K562 (cell line): ENCODE measurements around the gene ZDHHC14. TPM values are rescaled to one million over a fixed set of nuclear protein-coding genes. Genes with fewer than 3 reads are reported as not detected.

Experiments
- ATAC-seq: fragments of 200-7000 bp; cut with Tn5 transposase; 3 replicates; pipeline ENCODE4 v1.9.1; 2020; ENCODE audit warnings: moderate library complexity
- BruUV-seq: library from RNA; stranded (reverse); fragments of 400-500 nt; replicated peaks from 2 replicates; lab custom pipeline; 2021; lab: Mats Ljungman, UMichigan
- CTCF ChIA-PET: fragments of 300-600 bp; formaldehyde crosslinking; extraction: SDS; loops from one replicate; lab custom pipeline; 2021; ENCODE audit warnings: low intra/inter-chr PET ratio; lab: Yijun Ruan, JAX
- POLR2A ChIA-PET: fragments of 300-600, 350-650 bp; sonication (Branson Sonifier 250); formaldehyde crosslinking; extraction: SDS; loops from one replicate; lab custom pipeline; 2021; ENCODE audit warnings: antibody characterized with exemption, inconsistent platforms; lab: Yijun Ruan, JAX
- DNase-seq, 4 experiments: peaks; one replicate each; pipeline versions ENCODE4 v3.0.0 to v3.0.0-alpha.2; 2011 to 2018; ENCODE audit warnings: low spot score in 3 of 4, mixed read lengths in 3 of 4; ENCODE audit errors: extremely low read depth in 1 of 4
- FAIRE-seq: peaks from 2 replicates; lab custom pipeline; 2011; peaks lifted over from hg19 to GRCh38; lab: Jason Lieb, UNC
- H2AFZ ChIP-seq: 2 replicates; pipeline ENCODE4 v1.6.0; 2011; ENCODE audit warnings: low read depth, low read length, control low read depth, inconsistent platforms
- H3K27ac ChIP-seq: fragments of 200-600 bp; 3 replicates; pipeline ENCODE4 v1.8.0; 2011; ENCODE audit warnings: low read depth, mild to moderate bottlenecking, control low read depth, inconsistent platforms, low read length, moderate library complexity, mixed read lengths; ENCODE audit errors: extremely low read depth
- H3K27me3 ChIP-seq, 2 experiments: fragments of 300-600 bp in 1 of 2; 2 replicates in 1 of 2; 3 replicates in 1 of 2; pipeline versions ENCODE4 v1.6.0 to v1.8.0; 2011; ENCODE audit warnings: inconsistent platforms in 2 of 2, low read length in 2 of 2, mild to moderate bottlenecking in 1 of 2, mixed read lengths in 1 of 2, moderate library complexity in 1 of 2; ENCODE audit not compliant: control insufficient read depth in 2 of 2, insufficient read depth in 2 of 2
- H3K36me3 ChIP-seq: fragments of 300-600 bp; 3 replicates; pipeline ENCODE4 v1.8.0; 2011; ENCODE audit warnings: mild to moderate bottlenecking, low read length, inconsistent platforms; ENCODE audit not compliant: control insufficient read depth, insufficient read depth
- H3K4me1 ChIP-seq, 2 experiments: fragments of 200-600 bp in 1 of 2; replicated peaks in 1 of 2; 2 replicates in 1 of 2; 3 replicates in 1 of 2; pipeline versions ENCODE4 v1.5.1 to v1.8.0; 2011; ENCODE audit warnings: inconsistent platforms in 2 of 2, low read length in 2 of 2, mild to moderate bottlenecking in 1 of 2, mixed read lengths in 1 of 2, moderate library complexity in 1 of 2; ENCODE audit not compliant: control insufficient read depth in 2 of 2, insufficient read depth in 2 of 2
- H3K4me2 ChIP-seq: 2 replicates; pipeline ENCODE4 v1.6.1; 2011; ENCODE audit warnings: low read length, control low read depth, inconsistent platforms, mixed read lengths; ENCODE audit not compliant: insufficient read depth
- H3K4me3 ChIP-seq: fragments of 200-600 bp; sonication (generic), shearing (Covaris generic); 2 replicates; pipeline ENCODE4 v1.5.1; 2016; ENCODE audit warnings: control low read depth, inconsistent platforms
- H3K79me2 ChIP-seq: fragments of 200-600 bp; 3 replicates; pipeline ENCODE4 v1.8.0; 2011; ENCODE audit warnings: low read length, inconsistent platforms; ENCODE audit not compliant: control insufficient read depth, insufficient read depth
- H3K9ac ChIP-seq, 2 experiments: 2 replicates each; pipeline versions ENCODE4 v1.6.0 to v1.6.1; 2011; ENCODE audit warnings: low read depth in 2 of 2, low read length in 2 of 2, control low read depth in 1 of 2, inconsistent platforms in 1 of 2, mild to moderate bottlenecking in 1 of 2, mixed read lengths in 1 of 2; ENCODE audit not compliant: insufficient read depth in 1 of 2
- H3K9me1 ChIP-seq: one replicate; pipeline ENCODE4 v1.6.0; 2011; ENCODE audit warnings: inconsistent platforms, mild to moderate bottlenecking, low read length, moderate library complexity; ENCODE audit not compliant: control insufficient read depth, insufficient read depth
- H3K9me3 ChIP-seq: replicated peaks from 2 replicates; pipeline ENCODE4 v1.5.1; 2011; ENCODE audit warnings: low read depth, low read length, inconsistent platforms; ENCODE audit not compliant: control insufficient read depth, insufficient read depth
- H4K20me1 ChIP-seq: replicated peaks from 2 replicates; pipeline ENCODE4 v1.6.1; 2011; ENCODE audit warnings: low read length, inconsistent platforms, mixed read lengths; ENCODE audit not compliant: control insufficient read depth, insufficient read depth
- BCOR ChIP-seq: fragments of 450-650 bp; IDR thresholded peaks from 2 replicates; pipeline ENCODE4 v1.6.1; 2016
- ETV6 ChIP-seq, 3 experiments: fragments of 150-350 bp in 1 of 3; sonication (generic) in 1 of 3; formaldehyde crosslinking in 1 of 3; IDR thresholded peaks; 2 replicates each; pipeline versions ENCODE4 v1.6.1 to v1.8.0; 2014 to 2022; ENCODE audit warnings: borderline replicate concordance in 2 of 3, low read depth in 2 of 3, antibody characterized with exemption in 1 of 3, low read length in 1 of 3, mild to moderate bottlenecking in 1 of 3, missing genetic modification reagents in 1 of 3
- FOXK1 ChIP-seq: sonication (generic); formaldehyde crosslinking; IDR thresholded peaks from 2 replicates; pipeline ENCODE4 v1.8.0; 2022; ENCODE audit warnings: missing genetic modification reagents, mild to moderate bottlenecking, borderline replicate concordance
- MBD2 ChIP-seq: sonication (generic); IDR thresholded peaks from 2 replicates; pipeline ENCODE4 v1.6.1; 2016; ENCODE audit warnings: low read depth, borderline replicate concordance
- PTRF ChIP-seq: fragments of 450-650 bp; IDR thresholded peaks from 2 replicates; pipeline ENCODE4 v1.6.1; 2016; ENCODE audit warnings: mild to moderate bottlenecking, missing genetic modification characterization, missing compliant biosample characterization
- ZNF12 ChIP-seq: sonication (generic); formaldehyde crosslinking; IDR thresholded peaks from 2 replicates; pipeline ENCODE4 v1.4.0; 2020; ENCODE audit warnings: mild to moderate bottlenecking, missing genetic modification reagents
- ZNF717 ChIP-seq: fragments of 250-450 bp; sonication (Bioruptor Pico); IDR thresholded peaks from 2 replicates; pipeline ENCODE4 v1.5.0; 2021
- WGBS: fragments of 100-300 bp; shearing (Covaris generic); methylation state at CpG from one replicate; pipeline ENCODE4 v1.1.6; 2016; ENCODE audit warnings: low coverage, mixed read lengths; ENCODE audit not compliant: insufficient coverage; ENCODE audit errors: missing lambda C conversion rate; 5-methylcytosine and 5-hydroxymethylcytosine counted together
- in situ Hi-C: fragments of 300-500 bp; cut with MboI; formaldehyde crosslinking; loops from 4 replicates; pipeline ENCODE4 v1.15.0; 2018; ENCODE audit warnings: inconsistent platforms, mixed read lengths
- intact Hi-C: fragments of 100-400 bp; cut with micrococcal nuclease; formaldehyde crosslinking; loops from 2 replicates; pipeline ENCODE4 v1.14.2; 2022
- polyA plus RNA-seq, 8 experiments: library from polyadenylated mRNA; depleted of rRNA in 4 of 8; stranded (reverse) in 5 of 8; unstranded in 3 of 8; fragments of >200 nt; fragmentation: Nextera tagmentation in 2 of 8; fragmentation: Illumina TruSeq in 1 of 8; extraction: Ambion mirVana in 2 of 8; extraction: Trizol in 1 of 8; gene quantifications; 2 replicates each; pipeline versions ENCODE4 v1.2.1 to v1.2.3, GENCODE V29; 2011 to 2014; ENCODE audit warnings: inconsistent platforms in 1 of 8, missing spikeins in 1 of 8
- total RNA-seq, 7 experiments: library from RNA; depleted of rRNA in 6 of 7; stranded (reverse); fragments of >200 nt in 6 of 7; fragmentation: Illumina TruSeq in 2 of 7; extraction: Trizol in 2 of 7; gene quantifications; 2 replicates each; pipeline versions ENCODE4 v1.2.1 to v1.2.3, GENCODE V29; 2011 to 2021; ENCODE audit warnings: low replicate concordance in 1 of 7
- TF ChIP-seq, protein P1 (sequence below), 2 experiments: fragments of 250-450 bp in 1 of 2; fragments of 450-650 bp in 1 of 2; sonication (Bioruptor Pico) in 1 of 2; IDR thresholded peaks; 2 replicates each; pipeline versions ENCODE4 v1.6.1 to v1.8.0; 2016 to 2021; ENCODE audit warnings: mild to moderate bottlenecking in 2 of 2, moderate library complexity in 2 of 2, missing compliant biosample characterization in 1 of 2, missing genetic modification characterization in 1 of 2

The ZDHHC14 gene
- total and polyA plus RNA-seq, 9 of the 15 experiments (the other 6 are each of a cell fraction or from before 2014, with no cell fraction given), result 0.92 to 23.1 (median 13.8) TPM

DNA sequence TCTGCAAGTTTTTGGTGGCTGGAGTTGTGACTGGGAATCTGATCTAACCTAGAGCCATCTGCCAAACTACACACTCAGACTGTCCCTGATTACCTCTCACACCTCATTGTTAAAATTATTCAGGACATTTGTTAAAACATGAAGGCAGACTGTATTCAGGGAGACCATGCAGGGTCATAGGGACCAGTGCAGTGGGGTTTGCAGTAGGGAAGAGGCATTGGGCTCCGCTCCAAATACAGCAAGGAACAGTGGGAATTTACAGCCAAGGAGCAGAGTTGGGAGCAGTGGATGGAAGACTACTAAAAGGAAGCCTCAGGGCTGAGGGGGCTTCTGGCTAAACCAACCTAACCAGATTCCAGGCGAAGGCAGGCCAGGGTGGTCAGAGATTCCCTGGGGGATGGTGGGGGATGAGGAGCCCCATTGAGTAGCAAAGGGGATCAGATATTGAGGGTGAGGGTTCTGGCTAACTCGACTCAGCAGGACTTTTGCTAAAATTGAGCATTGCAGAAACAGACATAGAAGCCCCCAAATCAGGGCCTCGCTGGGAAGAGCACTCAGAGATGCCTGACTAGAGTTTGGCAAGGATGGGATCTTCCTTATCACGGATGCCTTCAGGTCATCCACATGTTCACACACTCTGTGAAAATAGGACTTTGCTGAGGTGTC is 172.0 kb downstream of the ZDHHC14 start:
- no peaks in the 10 kb centered on the region for H3K27me3 ChIP-seq
- no peaks in the 10 kb centered on the region for H3K79me2 ChIP-seq
- ChIA-PET CTCF (interaction anchor here (0.6 kb wide), 1 partner anchor 262 kb away, joined by 4 read pairs; no protein-coding TSS in a partner anchor), POLR2A (interaction anchor here (0.9 kb wide), 1 partner anchor 20 kb away, joined by 4 read pairs; no protein-coding TSS in a partner anchor)
- BruUV-seq, result no TSS peak
- TF ChIP-seq ZNF12 (no peak), PTRF (no peak), ZNF717 (CRISPR knock-in tag) (no peak), BCOR (no peak), FOXK1 (CRISPR knock-in tag) (no peak), MBD2 (no peak), ETV6 (IDR thresholded peaks at IDR 0.05; ENCODE audit: borderline replicate concordance in 1 of 2, low read depth in 2 of 2, low read length in 1 of 2) (no peak), ETV6 (CRISPR knock-in tag; IDR thresholded peaks at IDR 0.05; ENCODE audit: borderline replicate concordance) (no peak)
- TF ChIP-seq, protein P1, sequence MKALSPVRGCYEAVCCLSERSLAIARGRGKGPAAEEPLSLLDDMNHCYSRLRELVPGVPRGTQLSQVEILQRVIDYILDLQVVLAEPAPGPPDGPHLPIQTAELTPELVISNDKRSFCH (CRISPR knock-in tag; IDR thresholded peaks at IDR 0.05), result no peak
- TF ChIP-seq, protein P1 (tag; IDR thresholded peaks at IDR 0.05), result no peak
- FAIRE-seq (no peak), DNase-seq (no peak), ATAC-seq (no peak)
- H3K4me2 ChIP-seq, result no peak overlapping the region
- no peak overlapping the region for H3K4me3 ChIP-seq
- peaks cover 0 to 7% of the 10 kb centered on the region in 2 experiments; a peak in 1 of 5 replicates for H3K4me1 ChIP-seq
- no peaks in the 10 kb centered on the region for H3K36me3 ChIP-seq
- intact Hi-C loops (no loop called here), in situ Hi-C loops (no loop called here)
- H4K20me1 ChIP-seq, result no peaks in the 10 kb centered on the region
- WGBS, result 64% methylated on average over 5 of the region's 5 CpGs
- no peak overlapping the region for H2AFZ ChIP-seq
- no peaks in the 10 kb centered on the region for H3K9me1 ChIP-seq
- no peak overlapping the region for H3K27ac ChIP-seq
- no peaks in the 10 kb centered on the region for H3K9me3 ChIP-seq
- H3K9ac ChIP-seq, result no peak overlapping the region
